SK-N-SH (cell line): Measurements from ENCODE around the gene CHIC2. TPM values are rescaled to one million over a fixed set of nuclear protein-coding genes. Genes with fewer than 3 reads are reported as not detected.

Experiments
- CTCF ChIA-PET: fragments of 300-600, 350-600 bp; formaldehyde crosslinking; extraction: SDS; loops from one replicate; lab custom pipeline; 2021; lab: Yijun Ruan, JAX
- POLR2A ChIA-PET: fragments of 350-600 bp; sonication (Branson Sonifier 250); formaldehyde crosslinking; extraction: SDS; loops from one replicate; lab custom pipeline; 2020; ENCODE audit warnings: antibody characterized with exemption, inconsistent platforms; lab: Yijun Ruan, JAX
- DNase-seq: peaks from one replicate; pipeline ENCODE4 v3.0.0; 2012
- H2AFZ ChIP-seq: fragments of 200-600 bp; sonication (generic); 2 replicates; pipeline ENCODE4 v1.8.1; 2016; ENCODE audit warnings: antibody characterized with exemption, mild to moderate bottlenecking, low read depth
- H3F3A ChIP-seq: fragments of 200-600 bp; sonication (generic); replicated peaks from 2 replicates; pipeline ENCODE3; 2016; ENCODE audit warnings: antibody characterized with exemption, mild to moderate bottlenecking; ENCODE audit not compliant: insufficient read depth
- H3K27ac ChIP-seq, 2 experiments: fragments of 200-500 bp in 1 of 2; fragments of 200-600 bp in 1 of 2; sonication (Bioruptor generic) in 1 of 2; sonication (generic), shearing (Covaris generic) in 1 of 2; 2 replicates each; pipeline versions ENCODE4 v1.5.1 to v1.6.1; 2014 to 2016; ENCODE audit warnings: low read depth in 2 of 2, inconsistent platforms in 1 of 2, low read length in 1 of 2, mild to moderate bottlenecking in 1 of 2, mixed read lengths in 1 of 2
- H3K27me3 ChIP-seq: fragments of 200-600 bp; sonication (generic), shearing (Covaris generic); 2 replicates; pipeline ENCODE4 v1.6.1; 2016; ENCODE audit warnings: mixed run types; ENCODE audit not compliant: insufficient read depth
- H3K36me3 ChIP-seq, 2 experiments: fragments of 200-500 bp in 1 of 2; fragments of 200-600 bp in 1 of 2; sonication (Bioruptor generic) in 1 of 2; sonication (generic) in 1 of 2; replicated peaks in 1 of 2; 2 replicates each; pipeline versions ENCODE3 to v1.5.1; 2014 to 2016; ENCODE audit warnings: low read length in 1 of 2, mild to moderate bottlenecking in 1 of 2; ENCODE audit not compliant: insufficient read depth in 2 of 2, control insufficient read depth in 1 of 2
- H3K4me1 ChIP-seq, 2 experiments: fragments of 200-500 bp in 1 of 2; fragments of 200-600 bp in 1 of 2; sonication (Bioruptor generic) in 1 of 2; sonication (generic), shearing (Covaris generic) in 1 of 2; 2 replicates each; pipeline versions ENCODE4 v1.5.1 to v1.6.1; 2014 to 2016; ENCODE audit warnings: low read depth in 1 of 2, low read length in 1 of 2, mixed run types in 1 of 2; ENCODE audit not compliant: insufficient read depth in 2 of 2, control insufficient read depth in 1 of 2
- H3K4me2 ChIP-seq: fragments of 200-600 bp; sonication (generic), shearing (Covaris generic); 2 replicates; pipeline ENCODE4 v1.6.1; 2017; ENCODE audit warnings: mixed run types
- H3K4me3 ChIP-seq, 2 experiments: fragments of 200-500 bp in 1 of 2; fragments of 200-600 bp in 1 of 2; sonication (Bioruptor generic) in 1 of 2; sonication (generic), shearing (Covaris generic) in 1 of 2; 2 replicates each; pipeline versions ENCODE4 v1.5.1 to v1.8.1; 2014 to 2016; ENCODE audit warnings: low read depth in 2 of 2, inconsistent platforms in 1 of 2, low read length in 1 of 2, mild to moderate bottlenecking in 1 of 2, mixed read lengths in 1 of 2, moderate library complexity in 1 of 2
- H3K79me2 ChIP-seq: fragments of 200-600 bp; sonication (generic); 2 replicates; pipeline ENCODE4 v1.8.1; 2017; ENCODE audit warnings: mild to moderate bottlenecking; ENCODE audit not compliant: insufficient read depth
- H3K9ac ChIP-seq: fragments of 200-600 bp; sonication (generic); 2 replicates; pipeline ENCODE4 v1.6.1; 2017; ENCODE audit warnings: mixed run types
- H3K9me2 ChIP-seq: fragments of 200-600 bp; sonication (generic); 2 replicates; pipeline ENCODE4 v1.6.1; 2017; ENCODE audit warnings: mixed run types
- H3K9me3 ChIP-seq: fragments of 200-600 bp; sonication (generic); 2 replicates; pipeline ENCODE4 v1.6.1; 2017; ENCODE audit warnings: mixed run types, mild to moderate bottlenecking, moderate library complexity
- H4K20me1 ChIP-seq: fragments of 200-600 bp; sonication (generic); 2 replicates; pipeline ENCODE4 v1.6.1; 2017; ENCODE audit warnings: mild to moderate bottlenecking, mixed run types; ENCODE audit not compliant: insufficient read depth
- GATA2 ChIP-seq: sonication (generic); formaldehyde crosslinking; IDR thresholded peaks from 2 replicates; pipeline ENCODE4 v1.5.0; 2020; ENCODE audit warnings: mild to moderate bottlenecking, missing genetic modification reagents
- MAX ChIP-seq: IDR thresholded peaks from 2 replicates; pipeline ENCODE4 v1.4.0; 2012; ENCODE audit warnings: low read depth
- NFIC ChIP-seq: IDR thresholded peaks from 2 replicates; pipeline ENCODE4 v1.4.0; 2012; ENCODE audit warnings: borderline replicate concordance
- RFX5 ChIP-seq: IDR thresholded peaks from 2 replicates; pipeline ENCODE4 v1.6.1; 2012; ENCODE audit warnings: mild to moderate bottlenecking, improper control_type of control experiment, low read length
- RXRA ChIP-seq: IDR thresholded peaks from 2 replicates; pipeline ENCODE4 v1.4.0; 2012; ENCODE audit warnings: low read depth, mild to moderate bottlenecking, borderline replicate concordance
- TCF12 ChIP-seq: IDR thresholded peaks from 2 replicates; pipeline ENCODE4 v1.4.0; 2012
- TEAD4 ChIP-seq: IDR thresholded peaks from 2 replicates; pipeline ENCODE4 v1.4.0; 2012; ENCODE audit warnings: mild to moderate bottlenecking, borderline replicate concordance; ENCODE audit not compliant: insufficient read depth
- YY1 ChIP-seq: IDR thresholded peaks from 2 replicates; pipeline ENCODE4 v1.4.0; 2012; ENCODE audit warnings: low read depth, mild to moderate bottlenecking
- WGBS: methylation state at CpG from one replicate; pipeline ENCODE4 v1.1.6; 2017; ENCODE audit warnings: low lambda C conversion rate; 5-methylcytosine and 5-hydroxymethylcytosine counted together
- polyA plus RNA-seq, 3 experiments: library from polyadenylated mRNA; depleted of rRNA; stranded (reverse); fragments of >200 nt; gene quantifications; 2 replicates each; pipeline ENCODE4 v1.2.3, GENCODE V29; 2012
- small RNA-seq, 7 experiments: library from RNA; depleted of rRNA; stranded (forward); fragments of <200 nt; gene quantifications; one replicate each; pipeline ENCODE3, GENCODE V24; 2012
- TF ChIP-seq, protein P1 (sequence below): IDR thresholded peaks from 2 replicates; pipeline ENCODE4 v1.6.1; 2012; ENCODE audit warnings: mild to moderate bottlenecking, low read depth, low read length, moderate library complexity
- TF ChIP-seq, protein P2 (sequence below): fragments of 150-350 bp; IDR thresholded peaks from 2 replicates; pipeline ENCODE4 v1.6.1; 2017; ENCODE audit warnings: antibody characterized with exemption, low read length, low read depth, borderline replicate concordance

CHIC2 gene
- polyA plus RNA-seq, 1 of the 3 experiments (the other 2 are of a cell fraction): 26.8 TPM

DNA sequence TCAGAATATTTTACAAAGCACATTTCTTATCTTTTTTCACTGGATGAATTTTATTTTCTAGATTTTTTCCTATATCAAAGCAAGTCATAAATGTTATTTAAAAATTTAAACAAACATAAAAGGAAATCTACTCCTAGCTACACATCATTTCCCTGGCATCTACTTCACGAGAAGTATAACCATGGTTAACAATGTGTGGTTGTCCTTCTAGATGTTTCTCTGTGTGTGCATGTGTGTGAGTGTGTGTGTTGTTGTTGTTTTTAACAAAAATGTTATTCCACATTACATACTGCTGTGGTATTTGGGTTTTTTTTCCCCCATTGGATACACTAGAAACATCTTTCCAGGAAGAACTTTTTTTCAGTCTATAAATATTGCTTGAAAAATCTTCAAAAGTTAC lies 103.1 kb downstream of the CHIC2 start (continued):
- TF ChIP-seq, protein P1, sequence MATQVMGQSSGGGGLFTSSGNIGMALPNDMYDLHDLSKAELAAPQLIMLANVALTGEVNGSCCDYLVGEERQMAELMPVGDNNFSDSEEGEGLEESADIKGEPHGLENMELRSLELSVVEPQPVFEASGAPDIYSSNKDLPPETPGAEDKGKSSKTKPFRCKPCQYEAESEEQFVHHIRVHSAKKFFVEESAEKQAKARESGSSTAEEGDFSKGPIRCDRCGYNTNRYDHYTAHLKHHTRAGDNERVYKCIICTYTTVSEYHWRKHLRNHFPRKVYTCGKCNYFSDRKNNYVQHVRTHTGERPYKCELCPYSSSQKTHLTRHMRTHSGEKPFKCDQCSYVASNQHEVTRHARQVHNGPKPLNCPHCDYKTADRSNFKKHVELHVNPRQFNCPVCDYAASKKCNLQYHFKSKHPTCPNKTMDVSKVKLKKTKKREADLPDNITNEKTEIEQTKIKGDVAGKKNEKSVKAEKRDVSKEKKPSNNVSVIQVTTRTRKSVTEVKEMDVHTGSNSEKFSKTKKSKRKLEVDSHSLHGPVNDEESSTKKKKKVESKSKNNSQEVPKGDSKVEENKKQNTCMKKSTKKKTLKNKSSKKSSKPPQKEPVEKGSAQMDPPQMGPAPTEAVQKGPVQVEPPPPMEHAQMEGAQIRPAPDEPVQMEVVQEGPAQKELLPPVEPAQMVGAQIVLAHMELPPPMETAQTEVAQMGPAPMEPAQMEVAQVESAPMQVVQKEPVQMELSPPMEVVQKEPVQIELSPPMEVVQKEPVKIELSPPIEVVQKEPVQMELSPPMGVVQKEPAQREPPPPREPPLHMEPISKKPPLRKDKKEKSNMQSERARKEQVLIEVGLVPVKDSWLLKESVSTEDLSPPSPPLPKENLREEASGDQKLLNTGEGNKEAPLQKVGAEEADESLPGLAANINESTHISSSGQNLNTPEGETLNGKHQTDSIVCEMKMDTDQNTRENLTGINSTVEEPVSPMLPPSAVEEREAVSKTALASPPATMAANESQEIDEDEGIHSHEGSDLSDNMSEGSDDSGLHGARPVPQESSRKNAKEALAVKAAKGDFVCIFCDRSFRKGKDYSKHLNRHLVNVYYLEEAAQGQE: no peak
- TF ChIP-seq RFX5 (no peak), GATA2 (CRISPR knock-in tag) (no peak), TEAD4 (no peak), TCF12 (no peak), RXRA (no peak), MAX (no peak), NFIC (no peak)
- TF ChIP-seq, all 33 proteins: peak for 0

DNA sequence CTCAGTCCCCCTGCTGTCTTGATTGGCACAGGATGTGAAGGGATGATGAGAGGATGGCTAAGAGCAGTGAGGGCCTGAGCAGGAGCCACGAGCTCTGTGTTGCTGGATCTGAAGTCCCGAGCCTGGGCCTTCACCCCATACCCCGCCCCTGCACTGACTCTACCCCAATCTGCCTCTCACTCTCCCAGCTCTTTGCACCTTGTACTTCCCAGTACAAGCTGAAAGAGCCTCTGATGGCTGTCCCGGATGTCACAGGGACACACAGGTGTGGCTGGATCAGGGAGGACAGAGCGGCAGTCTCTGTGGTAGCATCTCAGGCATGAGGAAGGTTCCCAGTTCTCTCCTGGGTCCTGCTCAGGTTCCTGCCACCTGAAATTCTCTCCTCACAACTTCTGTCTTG lies 103.6 kb downstream of the CHIC2 start:
- H3K79me2 ChIP-seq: no peaks in the 10 kb centered on the region
- H2AFZ ChIP-seq: no peak overlapping the region
- peaks cover 27 to 29% of the 10 kb centered on the region in 2 experiments for H3K4me1 ChIP-seq
- DNase-seq: no peak
- H3K9me2 ChIP-seq: no peaks in the 10 kb centered on the region
- H3K4me2 ChIP-seq: no peak overlapping the region
- H3K27ac ChIP-seq: no peak overlapping the region
- peaks cover 16% of the 10 kb centered on the region for H3F3A ChIP-seq
- TF ChIP-seq YY1: no peak
- TF ChIP-seq, protein P2, sequence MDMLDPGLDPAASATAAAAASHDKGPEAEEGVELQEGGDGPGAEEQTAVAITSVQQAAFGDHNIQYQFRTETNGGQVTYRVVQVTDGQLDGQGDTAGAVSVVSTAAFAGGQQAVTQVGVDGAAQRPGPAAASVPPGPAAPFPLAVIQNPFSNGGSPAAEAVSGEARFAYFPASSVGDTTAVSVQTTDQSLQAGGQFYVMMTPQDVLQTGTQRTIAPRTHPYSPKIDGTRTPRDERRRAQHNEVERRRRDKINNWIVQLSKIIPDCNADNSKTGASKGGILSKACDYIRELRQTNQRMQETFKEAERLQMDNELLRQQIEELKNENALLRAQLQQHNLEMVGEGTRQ: no peak
- TF ChIP-seq, all 33 proteins: peak for 0
- Histone ChIP-seq H4K20me1 (no peaks in the 10 kb centered on the region), H3K36me3 (no peaks in the 10 kb centered on the region), H3K9me3 (no peaks in the 10 kb centered on the region), H3K4me3 (no peak overlapping the region), H3K9ac (no peak overlapping the region), H3K27me3 (no peaks in the 10 kb centered on the region)
- ChIA-PET POLR2A (no interaction called here), CTCF (interaction anchor here (3.3 kb wide), 1 partner anchor 272 kb away, joined by 14 read pairs; no protein-coding TSS in a partner anchor)
- 96% methylated on average over 3 of the region's 5 CpGs for WGBS

Small RNA genes lying within 50 kb of the gene (small RNA-seq; reads per million reads assigned to genes)
- 0 reads per million in 7 experiments for gene AC110792.1
- 0 reads per million in 7 experiments for gene AC110792.3

Other genes starting within 250 kb of the CHIC2 start
- gene GSX2, start 35.6 kb upstream of the CHIC2 start, polyA plus RNA-seq (2012; rRNA removed): 0.02 and 0.41 TPM in 2 replicates
- 25.3 and 28.6 TPM in 2 replicates for gene PDGFRA, start 164.7 kb upstream of the CHIC2 start, polyA plus RNA-seq (2012; rRNA removed)